ENCODE measurements around the gene INSRR.
A peak's percentile ranks its signal among the peaks of the same experiment; 100 is the strongest.

The INSRR gene

DNA sequence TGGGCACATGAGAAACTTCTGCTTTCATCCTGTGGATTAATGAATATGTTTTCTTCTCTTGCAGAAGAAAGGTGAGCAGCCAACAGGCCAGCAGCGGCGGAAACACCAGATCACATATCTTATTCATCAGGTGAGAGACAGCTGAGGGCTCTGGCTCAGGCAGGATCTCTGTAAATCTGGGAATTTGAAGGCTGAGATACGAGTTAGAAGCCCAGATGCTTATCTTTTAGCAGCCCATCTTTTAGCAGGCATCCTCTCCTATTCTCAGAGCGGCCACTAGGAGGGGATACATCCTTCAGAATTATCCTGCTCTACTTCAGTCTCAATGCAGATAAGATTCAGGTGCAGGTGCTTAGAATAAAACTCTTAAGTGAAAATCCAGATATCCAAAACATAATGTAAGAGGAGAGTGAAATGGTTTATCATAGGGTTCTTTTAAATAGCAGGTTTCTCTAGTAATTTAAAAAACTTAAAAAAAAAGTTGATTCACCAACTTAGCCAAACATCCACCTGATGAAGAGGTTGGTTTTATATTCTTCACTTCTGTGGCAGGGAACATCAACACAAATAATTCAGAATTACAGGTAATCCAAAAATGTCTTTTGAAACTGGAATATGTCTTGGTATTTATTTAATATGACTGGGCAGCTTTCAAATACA, 61.6 kb downstream of the INSRR start:
- Mint-ChIP-seq H3K27me3 (no peaks in the 10 kb centered on the region), H3K4me3 (no peak overlapping the region), H3K4me1 (peaks cover 0 to 2% of the 10 kb centered on the region in 2 donors), H3K27ac (no peak overlapping the region), H3K9me3 (no peaks in the 10 kb centered on the region), H3K36me3 (peaks cover 34 to 70% of the 10 kb centered on the region in 2 donors)
- no peak for DNase-seq
- peak; percentile 64 to 76 for ATAC-seq (replicated peaks)

DNA sequence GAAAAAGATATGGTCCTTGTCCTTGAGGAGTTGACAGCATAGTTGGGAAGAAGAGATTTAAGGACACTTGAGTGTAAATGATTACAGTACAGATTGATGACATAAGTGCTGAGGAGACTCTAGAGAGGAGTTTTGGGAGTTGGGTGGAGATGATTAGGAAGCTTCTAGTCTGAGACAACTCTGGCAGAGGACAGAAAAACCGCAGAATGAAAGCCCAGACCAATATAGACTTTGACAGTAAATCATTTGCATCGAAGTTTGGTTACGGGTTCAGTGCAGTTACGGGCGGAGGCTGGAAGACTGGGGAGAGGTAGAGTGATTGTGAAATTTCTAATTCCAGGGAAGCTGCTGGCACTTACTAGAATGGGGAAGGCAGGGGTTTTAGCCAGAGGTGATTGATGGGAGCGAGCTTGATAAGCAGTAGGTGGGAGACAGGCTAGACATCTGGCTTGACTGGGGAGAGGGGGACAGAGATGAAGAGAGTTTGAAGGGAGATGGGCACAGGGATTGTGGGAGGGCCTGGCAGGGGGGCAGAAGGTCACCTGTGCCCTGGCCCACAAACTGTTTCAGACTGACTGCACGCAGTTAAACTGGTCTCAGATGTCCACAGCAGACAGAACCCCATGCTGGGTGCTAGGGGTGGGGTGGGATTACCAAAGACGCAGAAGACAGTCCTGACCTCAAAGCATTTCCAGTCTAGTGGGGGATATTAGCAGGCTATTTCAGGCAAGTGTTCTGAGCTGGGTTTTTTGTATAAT, 62.4 kb downstream of the INSRR start:
- Mint-ChIP-seq H3K36me3 (peaks cover 39 to 71% of the 10 kb centered on the region in 2 donors), H3K4me3 (no peak overlapping the region)

DNA sequence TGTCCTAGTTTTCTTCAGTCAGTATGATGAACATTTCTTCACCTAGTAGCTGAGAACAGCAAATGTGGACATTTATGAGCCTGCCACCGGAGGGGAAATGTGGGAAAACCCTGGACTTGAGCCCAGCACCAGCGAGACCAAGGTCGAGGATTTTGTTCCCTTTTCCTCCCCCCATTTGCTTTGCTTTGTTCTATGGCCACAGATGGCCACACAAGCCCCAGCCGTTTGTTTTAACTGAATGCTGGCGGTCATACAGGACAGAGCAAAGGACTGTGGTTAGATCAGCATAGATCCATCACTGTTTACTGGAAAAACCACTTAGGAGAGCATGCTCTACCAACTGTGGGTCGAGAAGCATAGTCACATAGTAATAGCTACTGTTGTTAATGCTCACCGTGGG, 63.1 kb downstream of the INSRR start:
- H3K4me3 Mint-ChIP-seq: no peak overlapping the region
- no peaks in the 10 kb centered on the region for H3K27me3 Mint-ChIP-seq
- no peaks in the 10 kb centered on the region for H3K9me3 Mint-ChIP-seq
- no peak overlapping the region for H3K27ac Mint-ChIP-seq
- no peaks in the 10 kb centered on the region for H3K4me1 Mint-ChIP-seq
- ATAC-seq (replicated peaks): no peak
- DNase-seq: no peak
- peaks cover 38 to 65% of the 10 kb centered on the region in 2 donors for H3K36me3 Mint-ChIP-seq

More for the DNA sequence above, 62.4 kb downstream of the INSRR start:
- DNase-seq (no peak), ATAC-seq (replicated peaks) (no peak)
- no peaks in the 10 kb centered on the region for H3K27me3 Mint-ChIP-seq
- H3K9me3 Mint-ChIP-seq: no peaks in the 10 kb centered on the region
- peaks cover 0 to 2% of the 10 kb centered on the region in 2 donors for H3K4me1 Mint-ChIP-seq
- no peak overlapping the region for H3K27ac Mint-ChIP-seq

DNA sequence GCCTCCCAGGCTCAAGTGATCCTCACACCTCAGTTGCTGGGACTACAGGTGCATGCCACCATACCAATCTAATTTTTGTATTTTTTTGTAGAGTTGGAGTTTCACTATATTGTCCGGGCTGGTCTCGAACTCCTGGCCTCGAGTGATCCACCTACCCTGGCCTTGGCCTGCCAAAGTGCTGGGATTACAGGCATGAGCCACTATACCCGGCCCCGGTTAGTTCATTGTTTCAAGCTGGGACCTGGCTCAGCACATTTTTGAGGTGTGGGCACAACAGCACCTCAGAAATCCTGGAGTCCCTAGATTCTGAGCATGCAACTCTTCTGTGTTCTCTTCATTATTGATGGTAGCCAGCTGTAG, 63.6 kb downstream of the INSRR start:
- Mint-ChIP-seq H3K27ac (no peak overlapping the region), H3K27me3 (no peaks in the 10 kb centered on the region), H3K4me1 (no peaks in the 10 kb centered on the region), H3K9me3 (no peaks in the 10 kb centered on the region), H3K36me3 (peaks cover 38 to 61% of the 10 kb centered on the region in 2 donors), H3K4me3 (no peak overlapping the region)
- ATAC-seq (replicated peaks) (no peak), DNase-seq (no peak)

DNA sequence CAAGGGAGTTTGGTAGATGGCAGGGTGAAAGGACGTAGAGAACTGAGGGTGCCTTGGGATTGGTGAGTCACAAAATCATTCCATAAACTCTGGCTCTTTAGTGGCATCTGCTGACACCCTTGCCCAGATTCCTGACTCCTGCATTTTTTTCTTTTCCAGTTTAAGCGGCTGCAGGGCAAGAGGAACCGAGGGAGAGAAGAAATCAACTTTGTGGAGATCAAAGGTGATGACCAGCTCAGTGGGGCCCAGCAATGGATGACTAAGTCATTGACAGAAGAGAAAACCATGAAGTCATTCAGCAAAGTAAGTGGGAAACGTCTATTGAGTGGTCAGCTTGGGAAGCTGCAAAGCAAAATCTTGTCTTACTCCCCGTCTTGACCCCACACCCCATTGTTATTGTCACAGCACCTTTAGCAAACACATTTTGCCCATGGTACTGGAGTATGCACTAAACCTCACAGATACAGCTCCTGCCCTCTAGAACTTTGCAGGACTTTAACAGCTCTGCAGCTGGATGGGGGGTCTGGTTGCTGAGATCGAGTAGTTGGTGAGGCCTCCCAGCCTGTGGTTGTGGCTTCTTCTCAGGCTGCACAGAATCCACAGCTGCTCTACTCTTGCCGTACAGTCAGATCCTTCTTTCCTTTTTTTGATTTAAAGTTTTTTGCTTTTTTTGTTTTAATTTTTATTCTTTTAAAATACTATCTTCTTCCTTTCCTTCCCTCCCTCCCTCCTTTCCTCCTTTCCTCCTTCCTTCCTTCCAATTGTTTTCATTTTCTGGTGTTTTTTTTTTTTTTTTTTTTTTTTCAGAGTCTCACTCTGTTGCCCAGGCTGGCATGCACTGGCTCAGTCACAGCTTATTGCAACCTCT, 64.2 kb downstream of the INSRR start:
- ATAC-seq (replicated peaks) (no peak), DNase-seq (no peak)
- Mint-ChIP-seq H3K27ac (peak overlapping the region; percentile 31), H3K27me3 (no peaks in the 10 kb centered on the region), H3K9me3 (no peaks in the 10 kb centered on the region), H3K4me3 (no peak overlapping the region), H3K4me1 (no peaks in the 10 kb centered on the region), H3K36me3 (peaks cover 42 to 61% of the 10 kb centered on the region in 2 donors)
